ENCODE results near the gene GJB2. TPM values are rescaled to one million over a fixed set of nuclear protein-coding genes. Genes with fewer than 3 reads are reported as not detected.

GJB2 gene
- polyA plus RNA-seq, 1 experiment: not detected

GRCh38 chr13:20192158-20192835 is 441 bp downstream of the GJB2 start:
- no peak for DNase-seq (ENCODE audit: low read depth)
- ChIA-PET POLR2A (no interaction called here), CTCF (interaction anchor here (0.7 to 3.5 kb wide), 2 partner anchors 10 to 37 kb away, joined by 3 to 21 read pairs; no protein-coding TSS in a partner anchor)
- TF ChIP-seq CTCF (IDR thresholded peaks at IDR 0.05; ENCODE audit: insufficient read depth, low read depth, low read length): no peak
- Histone ChIP-seq H3K36me3 (ENCODE audit: control insufficient read depth, insufficient read depth, low read length) (no peaks in the 10 kb centered on the region), H3K4me3 (ENCODE audit: low read depth, low read length) (peak overlapping the region; percentile 19), H3K27me3 (ENCODE audit: control insufficient read depth, insufficient read depth, low read length) (peaks cover 39% of the 10 kb centered on the region)

GRCh38 chr13:20191311-20192157 is 1.2 kb downstream of the GJB2 start:
- H3K4me3 ChIP-seq (ENCODE audit: low read depth, low read length): no peak overlapping the region
- ChIA-PET POLR2A (no interaction called here), CTCF (interaction anchor here (0.7 to 3.5 kb wide), 4 partner anchors 9 to 733 kb away, joined by 3 to 21 read pairs (median 5); no protein-coding TSS in a partner anchor)
- no peak for DNase-seq (ENCODE audit: low read depth)
- H3K27me3 ChIP-seq (ENCODE audit: control insufficient read depth, insufficient read depth, low read length): peaks cover 43% of the 10 kb centered on the region
- TF ChIP-seq CTCF (IDR thresholded peaks at IDR 0.05; ENCODE audit: insufficient read depth, low read depth, low read length): no peak
- H3K36me3 ChIP-seq (ENCODE audit: control insufficient read depth, insufficient read depth, low read length): no peaks in the 10 kb centered on the region

- no peak for DNase-seq (ENCODE audit: low read depth)
- Histone ChIP-seq H3K36me3 (ENCODE audit: control insufficient read depth, insufficient read depth, low read length) (no peaks in the 10 kb centered on the region), H3K4me3 (ENCODE audit: low read depth, low read length) (no peak overlapping the region), H3K27me3 (ENCODE audit: control insufficient read depth, insufficient read depth, low read length) (peaks cover 43% of the 10 kb centered on the region)
- POLR2A ChIA-PET: no interaction called here
- no peak for TF ChIP-seq CTCF (IDR thresholded peaks at IDR 0.05; ENCODE audit: insufficient read depth, low read depth, low read length)
- CTCF ChIA-PET: interaction anchor here (1.3 to 3.5 kb wide), 3 partner anchors 8 to 734 kb away, joined by 4 to 21 read pairs (median 6); no protein-coding TSS in a partner anchor
Measured at GRCh38 chr13:20190481-20191310, 2.0 kb downstream of the GJB2 start.

- ChIA-PET POLR2A (no interaction called here), CTCF (interaction anchor here (1.4 to 3.5 kb wide), 2 partner anchors 8 to 735 kb away, joined by 6 to 21 read pairs; no protein-coding TSS in a partner anchor)
- no peak for DNase-seq (ENCODE audit: low read depth)
- no peaks in the 10 kb centered on the region for H3K36me3 ChIP-seq (ENCODE audit: control insufficient read depth, insufficient read depth, low read length)
- H3K27me3 ChIP-seq (ENCODE audit: control insufficient read depth, insufficient read depth, low read length): peaks cover 43% of the 10 kb centered on the region
- TF ChIP-seq CTCF (IDR thresholded peaks at IDR 0.05; ENCODE audit: insufficient read depth, low read depth, low read length): no peak
- no peak overlapping the region for H3K4me3 ChIP-seq (ENCODE audit: low read depth, low read length)
Measured at GRCh38 chr13:20190076-20190475, 2.7 kb downstream of the GJB2 start.
